Embryonic facial prominence (tissue), 1 donor: ENCODE results near the gene KRI1.
A peak's percentile ranks its signal among the peaks of the same experiment; 100 is the strongest.

Experiments
- DNase-seq: peaks from one replicate; pipeline ENCODE4 v3.0.0-alpha.2; 2016; ENCODE audit errors: extremely low spot score

Gene KRI1

DNA sequence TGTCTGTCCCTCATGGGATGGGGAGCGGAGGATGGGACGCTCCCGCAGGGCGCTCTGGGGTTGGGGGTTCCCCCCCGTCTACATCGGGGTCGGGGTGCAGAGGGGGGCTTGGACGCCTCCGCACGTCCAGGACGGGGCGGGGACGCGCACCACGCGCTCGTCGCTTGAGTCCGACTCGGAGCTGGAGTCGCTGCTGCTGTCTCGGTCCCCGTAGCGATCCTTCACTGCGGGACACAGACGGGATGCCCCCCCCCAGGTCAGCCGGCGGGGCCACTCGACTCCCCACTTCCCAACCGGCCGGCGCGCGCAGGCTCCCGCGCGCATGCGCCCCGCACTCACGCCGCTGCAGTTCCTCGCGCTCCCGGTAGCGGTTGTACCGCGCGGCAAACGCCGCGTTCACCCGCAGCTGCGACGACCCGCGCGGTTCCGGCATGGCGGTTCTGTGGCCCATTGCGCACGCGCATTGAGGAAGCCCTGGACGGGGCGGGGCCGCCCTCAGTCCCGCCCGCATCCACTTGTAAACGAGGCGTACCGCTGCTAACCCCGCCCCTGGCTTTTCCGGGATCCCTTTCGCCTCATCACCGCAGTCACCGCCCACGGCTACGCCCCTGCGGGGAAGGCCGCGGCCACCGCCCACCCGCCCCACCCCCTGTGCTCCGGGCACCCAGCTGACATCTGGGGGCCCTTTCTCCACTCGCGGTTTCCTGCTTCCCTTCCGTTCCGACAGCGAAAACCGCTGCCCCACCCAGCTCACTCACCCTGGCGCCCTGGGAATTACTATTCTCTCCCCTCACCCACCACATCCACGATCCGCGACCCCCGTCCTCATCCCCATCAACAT lies at the start of gene KRI1:
KRI1 (minus strand) TSS at position 444 of the 841 bp plus-strand sequence; CDS start at position 433, 11 bp downstream.
- peak; percentile 95 for DNase-seq

DNA sequence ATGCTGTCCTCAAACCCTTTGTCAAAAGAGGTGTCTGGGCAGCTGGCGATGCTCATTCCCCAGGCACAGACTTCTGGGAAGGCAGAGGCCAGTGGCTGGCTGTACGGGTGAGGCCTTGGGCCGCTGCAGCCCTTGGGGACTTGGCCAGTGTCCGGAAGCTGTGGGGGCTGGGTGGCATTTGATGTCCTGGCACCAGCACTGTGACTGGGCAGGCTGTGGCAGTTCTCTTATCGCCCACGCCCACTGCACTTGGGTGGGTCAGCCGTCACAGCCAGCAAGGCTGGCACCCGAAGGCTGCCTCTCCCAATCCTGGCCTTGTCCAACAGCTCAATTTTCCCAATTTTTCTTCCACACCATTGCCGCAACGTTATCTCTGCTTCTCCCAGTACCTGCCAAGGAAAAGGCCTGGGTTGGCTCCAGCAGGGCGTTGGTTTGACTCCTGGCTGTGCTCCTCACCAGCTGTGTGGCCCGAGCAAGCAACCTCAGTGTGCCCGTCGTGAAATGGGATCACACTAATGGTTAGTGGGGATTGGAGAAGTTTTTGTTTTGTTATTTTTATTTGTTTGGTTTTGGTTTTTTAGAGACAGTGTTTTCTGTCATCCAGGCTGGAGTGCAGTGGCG lies 46.8 kb upstream of the KRI1 start:
- DNase-seq: no peak

- DNase-seq: no peak
Observed at GRCh38 chr19:10611907-10612306, 46.1 kb upstream of the KRI1 start.

GRCh38 chr19:10604460-10604980 lies 38.7 kb upstream of the KRI1 start:
- DNase-seq: no peak

DNA sequence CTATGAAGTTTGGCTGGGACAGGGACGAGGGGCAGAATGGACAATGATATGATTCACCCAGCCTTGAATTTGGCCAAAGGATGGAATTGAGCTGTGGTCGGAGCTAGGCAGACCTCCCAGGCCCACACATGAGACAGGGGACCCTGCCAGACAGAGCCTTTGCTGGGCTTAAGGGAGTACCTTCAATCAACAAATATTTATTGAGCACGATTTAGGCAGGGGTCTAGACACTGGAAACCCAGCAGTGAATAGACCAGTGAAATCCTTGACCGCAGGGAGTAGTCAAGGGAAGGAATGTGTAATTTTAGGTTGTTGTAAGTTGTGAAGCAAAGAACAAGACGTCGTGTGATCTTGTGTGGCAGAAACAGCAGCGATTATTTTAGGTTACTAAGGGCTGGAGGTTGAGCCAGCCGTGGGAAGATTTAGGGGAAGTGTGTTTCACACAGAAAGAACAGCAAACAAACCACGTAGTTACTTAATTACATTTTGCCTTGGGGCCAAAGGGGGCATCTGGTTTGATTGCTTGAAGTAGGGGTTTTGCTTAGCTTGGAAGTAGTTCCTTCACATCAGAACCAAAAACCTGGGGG lies 38.2 kb upstream of the KRI1 start:
- no peak for DNase-seq

DNA sequence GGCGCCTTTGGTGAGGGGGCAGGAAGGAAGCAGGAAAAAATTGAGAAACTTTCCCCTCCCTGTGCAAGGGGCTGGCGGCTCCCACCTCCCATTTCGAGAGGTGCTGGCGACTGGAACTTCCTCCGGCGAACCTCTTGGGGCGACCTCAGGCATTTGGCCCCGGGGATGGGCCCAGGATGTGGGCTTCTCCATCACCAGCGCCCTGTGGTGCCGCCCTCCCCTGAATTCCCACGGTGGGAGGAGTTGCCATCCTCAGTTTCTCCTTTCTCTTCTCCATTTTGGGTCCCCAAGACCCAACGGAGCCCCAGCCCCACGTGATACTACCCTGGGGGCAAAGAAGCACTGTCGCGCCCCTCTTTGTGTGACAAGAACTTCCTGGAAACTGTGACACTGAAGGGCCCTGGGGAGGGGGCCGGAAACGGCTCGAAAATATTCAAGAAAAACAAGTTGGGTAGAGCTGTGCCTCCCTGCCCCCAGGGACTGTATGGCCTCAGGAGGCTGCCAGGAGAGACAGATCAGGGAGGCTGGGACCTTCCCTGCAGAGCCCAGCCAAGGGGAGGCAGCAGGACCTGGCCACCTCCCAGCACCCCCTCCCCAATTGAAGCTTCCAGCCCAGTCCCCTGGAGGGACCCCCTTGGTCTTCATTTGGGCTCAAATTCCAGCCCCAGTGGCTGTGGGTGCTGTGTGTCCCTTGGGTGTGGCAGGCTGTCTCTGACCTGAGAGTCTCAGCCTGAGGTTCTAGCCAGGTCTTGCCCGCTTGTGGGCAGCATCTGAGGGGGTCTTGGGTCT lies 37.5 kb upstream of the KRI1 start:
- DNase-seq: no peak

GRCh38 chr19:10602330-10603083 lies 36.7 kb upstream of the KRI1 start:
- peak; percentile 29 for DNase-seq

- DNase-seq: no peak
Observed at GRCh38 chr19:10601999-10602329, 36.2 kb upstream of the KRI1 start.

DNA sequence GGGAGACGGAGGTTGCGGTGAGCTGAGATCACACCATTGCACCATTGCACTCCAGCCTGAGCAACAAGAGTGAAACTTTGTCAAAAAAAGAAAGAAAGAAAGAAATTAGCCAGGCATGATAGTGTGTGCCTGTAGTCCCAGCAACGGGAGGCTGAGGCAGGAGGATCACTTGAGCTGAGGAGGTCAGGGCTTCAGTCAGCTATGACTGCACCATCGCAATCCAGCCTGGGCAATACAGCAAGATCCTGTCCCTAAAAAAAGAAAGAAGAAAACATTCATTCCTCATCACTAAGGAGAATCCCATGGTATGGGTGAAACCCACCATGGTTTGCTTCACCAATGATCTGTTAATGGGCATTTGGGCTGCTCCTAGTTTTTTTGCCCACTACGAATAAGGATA lies 34.3 kb upstream of the KRI1 start:
- no peak for DNase-seq

- DNase-seq: no peak
Observed at GRCh38 chr19:10593820-10594637, 28.2 kb upstream of the KRI1 start.

DNA sequence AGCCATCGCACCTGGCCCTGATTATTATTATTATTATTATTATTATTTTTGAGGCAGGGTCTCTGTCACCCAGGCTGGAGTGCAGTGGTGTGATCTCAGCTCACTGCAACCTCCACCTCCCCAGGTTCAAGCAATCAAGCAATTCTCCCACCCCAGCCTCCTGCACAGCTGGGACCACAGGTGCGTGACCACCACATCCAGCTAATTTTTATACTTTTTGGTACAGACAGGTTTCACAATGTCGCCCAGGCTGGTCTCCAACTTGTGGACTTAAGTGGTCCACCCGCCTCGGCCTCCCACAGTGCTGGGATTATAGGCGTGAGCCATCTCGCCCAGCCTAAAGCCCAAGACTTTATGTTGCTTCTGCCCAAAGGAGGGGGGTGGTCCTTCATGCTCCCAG lies 27.3 kb upstream of the KRI1 start:
- DNase-seq: no peak

DNA sequence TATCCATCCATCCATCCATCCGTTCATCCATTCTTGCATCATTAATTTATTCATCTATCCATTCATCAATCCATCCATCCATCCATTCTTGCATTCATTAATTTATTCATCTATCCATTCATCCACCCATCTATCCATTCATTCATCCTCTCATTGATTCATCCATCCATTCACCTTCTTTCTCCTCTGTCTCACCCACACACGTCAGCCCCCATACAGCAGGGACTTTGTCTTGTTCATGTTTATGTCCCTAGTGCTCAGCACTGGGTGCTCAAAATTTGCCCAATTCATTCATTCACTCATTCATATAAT lies 22.0 kb upstream of the KRI1 start:
- DNase-seq: no peak

DNA sequence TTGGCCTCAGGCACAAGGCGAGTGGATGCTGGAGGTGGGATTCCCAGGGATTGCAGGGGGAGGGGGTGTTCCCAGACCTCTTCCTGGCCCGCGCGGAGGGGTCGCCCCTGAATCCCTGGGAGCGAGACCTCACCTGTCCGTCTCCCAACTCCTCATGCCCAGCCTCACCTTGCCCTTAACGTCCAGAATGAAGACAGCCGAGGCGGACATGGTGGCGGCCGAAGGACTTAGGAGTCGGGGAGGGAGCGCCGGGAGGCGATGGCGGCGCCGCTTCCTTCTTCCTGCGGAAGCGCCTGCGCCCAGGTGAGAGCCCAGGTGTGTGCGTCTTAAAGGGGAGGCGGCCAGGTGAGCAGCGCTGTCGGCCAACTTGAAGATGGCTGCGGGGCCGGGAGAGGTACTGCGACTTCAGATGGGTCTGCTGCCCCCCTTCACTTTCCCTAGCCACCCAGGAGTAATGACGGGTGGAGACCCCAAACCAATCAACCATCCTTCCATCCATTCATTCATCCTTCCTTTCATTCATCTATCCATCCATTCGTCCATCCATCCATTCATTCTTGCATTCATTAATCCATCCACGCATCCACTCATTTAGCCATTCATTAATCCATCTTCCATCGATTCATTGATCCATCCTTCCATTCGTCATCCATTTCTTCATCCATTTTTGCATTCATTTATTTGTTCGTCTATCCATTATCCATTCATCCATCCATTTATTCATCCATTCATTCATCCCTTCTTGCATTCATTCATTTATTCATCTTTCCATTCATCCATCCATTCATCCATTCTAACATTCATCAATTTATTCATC lies 21.4 kb upstream of the KRI1 start, which contains the start of gene AP1M2:
AP1M2 (minus strand) TSS at position 291 of the 817 bp plus-strand sequence; CDS start at position 210, 81 bp downstream.
- no peak for DNase-seq

DNA sequence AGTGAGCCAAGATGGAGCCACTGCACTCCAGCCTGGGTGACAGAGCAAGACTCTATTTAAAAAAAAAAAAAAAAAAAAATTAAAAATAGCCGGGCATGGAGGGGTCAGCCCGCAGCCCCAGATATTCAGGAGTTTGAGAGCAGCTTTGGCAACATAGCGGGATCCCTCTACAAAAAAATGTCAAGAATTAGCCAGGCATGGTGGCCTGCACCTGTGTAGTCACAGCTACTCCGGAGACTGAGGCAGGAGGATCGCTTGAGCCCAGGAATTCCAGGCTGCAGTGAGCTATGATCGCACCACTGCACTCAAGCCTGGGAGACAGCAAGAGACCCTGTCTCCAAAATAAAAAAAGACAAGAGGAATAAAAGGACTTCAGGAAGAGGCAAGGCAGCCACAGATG lies 20.6 kb upstream of the KRI1 start:
- no peak for DNase-seq

GRCh38 chr19:10583036-10583776 lies 17.4 kb upstream of the KRI1 start:
- DNase-seq: no peak

GRCh38 chr19:10582091-10582490 lies 16.3 kb upstream of the KRI1 start:
- DNase-seq: no peak

DNA sequence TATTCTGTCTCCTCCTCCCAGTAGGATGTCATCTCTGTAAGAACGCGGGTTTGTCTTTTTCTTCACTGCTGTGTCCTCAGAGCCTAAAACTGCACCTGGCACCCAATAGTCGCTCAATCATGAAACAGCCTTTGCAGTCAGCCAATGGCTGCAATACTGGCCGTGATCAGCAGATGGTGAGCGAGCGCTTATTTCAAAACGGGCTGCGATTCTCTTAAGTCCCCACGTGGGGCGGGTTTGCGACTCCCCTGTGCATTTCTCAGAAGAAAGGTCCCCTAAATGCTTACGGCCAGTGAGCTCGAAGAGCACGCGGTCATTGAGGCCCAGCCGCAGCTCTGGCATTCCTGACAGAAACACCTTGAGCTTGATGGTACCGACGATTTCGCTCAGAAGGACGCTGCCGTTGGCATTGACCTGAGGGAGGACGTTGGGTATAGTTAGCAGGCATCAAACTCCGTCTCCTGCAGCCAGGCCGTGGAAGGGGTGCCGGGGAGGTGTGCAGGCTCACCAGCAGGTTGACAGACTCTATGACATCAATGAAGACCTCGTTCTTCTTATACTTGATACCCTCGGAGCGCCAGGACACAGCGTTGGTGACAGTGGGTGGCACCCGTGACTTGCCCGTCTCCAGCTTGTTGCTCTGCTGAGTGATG lies 15.3 kb upstream of the KRI1 start:
- peak; percentile 84 for DNase-seq

- DNase-seq: no peak
Observed at GRCh38 chr19:10577951-10578350, 12.1 kb upstream of the KRI1 start.
